K562 (cell line): Measurements from ENCODE around the gene THOC5. TPM values are rescaled to one million over a fixed set of nuclear protein-coding genes. Genes with fewer than 3 reads are reported as not detected.

Source experiments
- ATAC-seq: fragments of 200-7000 bp; cut with Tn5 transposase; 3 replicates; pipeline ENCODE4 v1.9.1; 2020; ENCODE audit warnings: moderate library complexity
- BruUV-seq: library from RNA; stranded (reverse); fragments of 400-500 nt; replicated peaks from 2 replicates; lab custom pipeline; 2021; lab: Mats Ljungman, UMichigan
- CTCF ChIA-PET: fragments of 300-600 bp; formaldehyde crosslinking; extraction: SDS; loops from one replicate; lab custom pipeline; 2021; ENCODE audit warnings: low intra/inter-chr PET ratio; lab: Yijun Ruan, JAX
- POLR2A ChIA-PET: fragments of 300-600, 350-650 bp; sonication (Branson Sonifier 250); formaldehyde crosslinking; extraction: SDS; loops from one replicate; lab custom pipeline; 2021; ENCODE audit warnings: antibody characterized with exemption, inconsistent platforms; lab: Yijun Ruan, JAX
- DNase-seq, 4 experiments: peaks; one replicate each; pipeline versions ENCODE4 v3.0.0 to v3.0.0-alpha.2; 2011 to 2018; ENCODE audit warnings: low spot score in 3 of 4, mixed read lengths in 3 of 4; ENCODE audit errors: extremely low read depth in 1 of 4
- FAIRE-seq: peaks from 2 replicates; lab custom pipeline; 2011; peaks lifted over from hg19 to GRCh38; lab: Jason Lieb, UNC
- H2AFZ ChIP-seq: 2 replicates; pipeline ENCODE4 v1.6.0; 2011; ENCODE audit warnings: low read depth, low read length, control low read depth, inconsistent platforms
- H3K27ac ChIP-seq: fragments of 200-600 bp; 3 replicates; pipeline ENCODE4 v1.8.0; 2011; ENCODE audit warnings: low read depth, mild to moderate bottlenecking, control low read depth, inconsistent platforms, low read length, moderate library complexity, mixed read lengths; ENCODE audit errors: extremely low read depth
- H3K27me3 ChIP-seq, 2 experiments: fragments of 300-600 bp in 1 of 2; 2 replicates in 1 of 2; 3 replicates in 1 of 2; pipeline versions ENCODE4 v1.6.0 to v1.8.0; 2011; ENCODE audit warnings: inconsistent platforms in 2 of 2, low read length in 2 of 2, mild to moderate bottlenecking in 1 of 2, mixed read lengths in 1 of 2, moderate library complexity in 1 of 2; ENCODE audit not compliant: control insufficient read depth in 2 of 2, insufficient read depth in 2 of 2
- H3K36me3 ChIP-seq: fragments of 300-600 bp; 3 replicates; pipeline ENCODE4 v1.8.0; 2011; ENCODE audit warnings: mild to moderate bottlenecking, low read length, inconsistent platforms; ENCODE audit not compliant: control insufficient read depth, insufficient read depth
- H3K4me1 ChIP-seq, 2 experiments: fragments of 200-600 bp in 1 of 2; replicated peaks in 1 of 2; 2 replicates in 1 of 2; 3 replicates in 1 of 2; pipeline versions ENCODE4 v1.5.1 to v1.8.0; 2011; ENCODE audit warnings: inconsistent platforms in 2 of 2, low read length in 2 of 2, mild to moderate bottlenecking in 1 of 2, mixed read lengths in 1 of 2, moderate library complexity in 1 of 2; ENCODE audit not compliant: control insufficient read depth in 2 of 2, insufficient read depth in 2 of 2
- H3K4me2 ChIP-seq: 2 replicates; pipeline ENCODE4 v1.6.1; 2011; ENCODE audit warnings: low read length, control low read depth, inconsistent platforms, mixed read lengths; ENCODE audit not compliant: insufficient read depth
- H3K4me3 ChIP-seq: fragments of 200-600 bp; sonication (generic), shearing (Covaris generic); 2 replicates; pipeline ENCODE4 v1.5.1; 2016; ENCODE audit warnings: control low read depth, inconsistent platforms
- H3K79me2 ChIP-seq: fragments of 200-600 bp; 3 replicates; pipeline ENCODE4 v1.8.0; 2011; ENCODE audit warnings: low read length, inconsistent platforms; ENCODE audit not compliant: control insufficient read depth, insufficient read depth
- H3K9ac ChIP-seq, 2 experiments: 2 replicates each; pipeline versions ENCODE4 v1.6.0 to v1.6.1; 2011; ENCODE audit warnings: low read depth in 2 of 2, low read length in 2 of 2, control low read depth in 1 of 2, inconsistent platforms in 1 of 2, mild to moderate bottlenecking in 1 of 2, mixed read lengths in 1 of 2; ENCODE audit not compliant: insufficient read depth in 1 of 2
- H3K9me1 ChIP-seq: one replicate; pipeline ENCODE4 v1.6.0; 2011; ENCODE audit warnings: inconsistent platforms, mild to moderate bottlenecking, low read length, moderate library complexity; ENCODE audit not compliant: control insufficient read depth, insufficient read depth
- H3K9me3 ChIP-seq: replicated peaks from 2 replicates; pipeline ENCODE4 v1.5.1; 2011; ENCODE audit warnings: low read depth, low read length, inconsistent platforms; ENCODE audit not compliant: control insufficient read depth, insufficient read depth
- H4K20me1 ChIP-seq: replicated peaks from 2 replicates; pipeline ENCODE4 v1.6.1; 2011; ENCODE audit warnings: low read length, inconsistent platforms, mixed read lengths; ENCODE audit not compliant: control insufficient read depth, insufficient read depth
- CBX5 ChIP-seq: IDR thresholded peaks from 2 replicates; pipeline ENCODE4 v1.6.1; 2014; ENCODE audit warnings: low read depth, borderline replicate concordance
- EGR1 ChIP-seq: fragments of 450-650 bp; conservative IDR thresholded peaks from 2 replicates; pipeline ENCODE4 v1.6.1; 2017; ENCODE audit warnings: mild to moderate bottlenecking
- MAFG ChIP-seq: fragments of 450-650 bp; conservative IDR thresholded peaks from 2 replicates; pipeline ENCODE4 v1.6.1; 2016; ENCODE audit warnings: missing genetic modification characterization, missing compliant biosample characterization
- PCBP2 ChIP-seq: fragments of 200-400 bp; formaldehyde crosslinking; IDR thresholded peaks from 2 replicates; pipeline ENCODE4 v1.6.1; 2018; ENCODE audit warnings: low read length, low read depth, mild to moderate bottlenecking, moderate library complexity; ENCODE audit not compliant: poor library complexity, severe bottlenecking
- ZNF586 ChIP-seq: fragments of 450-650 bp; formaldehyde crosslinking; conservative IDR thresholded peaks from 2 replicates; pipeline ENCODE4 v1.4.0; 2020; ENCODE audit warnings: mild to moderate bottlenecking, moderate library complexity
- WGBS: fragments of 100-300 bp; shearing (Covaris generic); methylation state at CpG from one replicate; pipeline ENCODE4 v1.1.6; 2016; ENCODE audit warnings: low coverage, mixed read lengths; ENCODE audit not compliant: insufficient coverage; ENCODE audit errors: missing lambda C conversion rate; 5-methylcytosine and 5-hydroxymethylcytosine counted together
- in situ Hi-C: fragments of 300-500 bp; cut with MboI; formaldehyde crosslinking; loops from 4 replicates; pipeline ENCODE4 v1.15.0; 2018; ENCODE audit warnings: inconsistent platforms, mixed read lengths
- intact Hi-C: fragments of 100-400 bp; cut with micrococcal nuclease; formaldehyde crosslinking; loops from 2 replicates; pipeline ENCODE4 v1.14.2; 2022
- polyA plus RNA-seq, 8 experiments: library from polyadenylated mRNA; depleted of rRNA in 4 of 8; stranded (reverse) in 5 of 8; unstranded in 3 of 8; fragments of >200 nt; fragmentation: Nextera tagmentation in 2 of 8; fragmentation: Illumina TruSeq in 1 of 8; extraction: Ambion mirVana in 2 of 8; extraction: Trizol in 1 of 8; gene quantifications; 2 replicates each; pipeline versions ENCODE4 v1.2.1 to v1.2.3, GENCODE V29; 2011 to 2014; ENCODE audit warnings: inconsistent platforms in 1 of 8, missing spikeins in 1 of 8
- total RNA-seq, 7 experiments: library from RNA; depleted of rRNA in 6 of 7; stranded (reverse); fragments of >200 nt in 6 of 7; fragmentation: Illumina TruSeq in 2 of 7; extraction: Trizol in 2 of 7; gene quantifications; 2 replicates each; pipeline versions ENCODE4 v1.2.1 to v1.2.3, GENCODE V29; 2011 to 2021; ENCODE audit warnings: low replicate concordance in 1 of 7
- TF ChIP-seq, protein P1 (sequence below): sonication (generic); formaldehyde crosslinking; IDR thresholded peaks from 2 replicates; pipeline ENCODE4 v1.8.0; 2022; ENCODE audit warnings: missing genetic modification reagents, mild to moderate bottlenecking, borderline replicate concordance

The THOC5 gene
- total and polyA plus RNA-seq, 9 of the 15 experiments (the other 6 are each of a cell fraction or from before 2014, with no cell fraction given): 45.3 to 96.5 (median 51.4) TPM

DNA sequence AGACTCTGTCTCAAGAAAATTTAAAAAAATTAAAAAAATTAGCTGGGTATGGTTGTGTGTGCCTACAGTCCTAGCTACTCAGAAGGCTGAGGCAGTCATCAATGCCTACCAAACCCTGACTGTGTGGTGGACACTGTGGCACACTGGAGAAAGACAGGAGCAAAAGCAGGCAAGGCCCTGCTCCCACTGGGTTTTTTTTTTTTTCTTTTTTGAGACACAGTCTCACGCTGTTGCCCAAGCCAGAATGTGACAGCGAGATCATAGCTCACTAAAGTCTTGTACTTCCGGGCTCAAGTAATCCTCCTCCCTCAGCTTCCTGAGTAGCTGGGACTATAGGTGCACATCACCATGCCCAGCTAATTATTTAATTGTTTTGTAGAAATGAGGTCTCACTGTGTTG is 68.9 kb downstream of the THOC5 start:
- H3K36me3 ChIP-seq: peaks cover 30% of the 10 kb centered on the region; the same call in 1 of the 3 replicates
- POLR2A ChIA-PET: interaction anchor here (2.5 kb wide), 1 partner anchor 13 kb away, joined by 7 read pairs; no protein-coding TSS in a partner anchor
- intact Hi-C loops (no loop called here), in situ Hi-C loops (no loop called here)
- no peak overlapping the region for H3K4me2 ChIP-seq
- no peaks in the 10 kb centered on the region for H3K9me1 ChIP-seq
- H4K20me1 ChIP-seq: no peaks in the 10 kb centered on the region
- peaks cover 27% of the 10 kb centered on the region for H3K79me2 ChIP-seq
- no TSS peak for BruUV-seq
- no peak overlapping the region for H3K27ac ChIP-seq
- no peaks in the 10 kb centered on the region for H3K27me3 ChIP-seq
- H3K9ac ChIP-seq: no peak overlapping the region
- CTCF ChIA-PET: no interaction called here
- peaks cover 7 to 28% of the 10 kb centered on the region in 2 experiments; a peak in 3 of 5 replicates for H3K4me1 ChIP-seq
- 46% methylated on average over 2 of the region's 3 CpGs for WGBS
- no peak overlapping the region for H2AFZ ChIP-seq
- no peaks in the 10 kb centered on the region for H3K9me3 ChIP-seq
- H3K4me3 ChIP-seq: no peak overlapping the region
- TF ChIP-seq EGR1: no peak
- no peak for TF ChIP-seq PCBP2
- no peak for TF ChIP-seq ZNF586 (CRISPR knock-in tag)
- no peak for TF ChIP-seq MAFG (tag)
- no peak for TF ChIP-seq CBX5
- TF ChIP-seq, protein P1, sequence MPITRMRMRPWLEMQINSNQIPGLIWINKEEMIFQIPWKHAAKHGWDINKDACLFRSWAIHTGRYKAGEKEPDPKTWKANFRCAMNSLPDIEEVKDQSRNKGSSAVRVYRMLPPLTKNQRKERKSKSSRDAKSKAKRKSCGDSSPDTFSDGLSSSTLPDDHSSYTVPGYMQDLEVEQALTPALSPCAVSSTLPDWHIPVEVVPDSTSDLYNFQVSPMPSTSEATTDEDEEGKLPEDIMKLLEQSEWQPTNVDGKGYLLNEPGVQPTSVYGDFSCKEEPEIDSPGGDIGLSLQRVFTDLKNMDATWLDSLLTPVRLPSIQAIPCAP: no peak
- FAIRE-seq: no peak
- DNase-seq: no peak
- ATAC-seq: no peak
